B cell (primary cell): Measurements from ENCODE around the gene BLOC1S3. TPM values are rescaled to one million over a fixed set of nuclear protein-coding genes. Genes with fewer than 3 reads are reported as not detected.

Source experiments
- ATAC-seq: fragments of 200-7000 bp; cut with Tn5 transposase; one replicate; pipeline ENCODE4 v1.10.0; 2021; ENCODE audit warnings: low read depth, mild to moderate bottlenecking, moderate number of reproducible peaks, moderate library complexity
- CTCF ChIA-PET: fragments of 350-600 bp; sonication (Branson Sonifier 250); formaldehyde crosslinking; loops from one replicate; lab custom pipeline; 2021; ENCODE audit warnings: antibody characterized with exemption, inconsistent platforms; lab: Charles Lee
- POLR2A ChIA-PET: fragments of 350-600 bp; sonication (Branson Sonifier 250); formaldehyde crosslinking; loops from one replicate; lab custom pipeline; 2021; ENCODE audit warnings: antibody characterized with exemption; lab: Charles Lee
- DNase-seq: peaks from one replicate; pipeline ENCODE4 v3.0.0; 2013
- H2AFZ ChIP-seq: 2 replicates; pipeline ENCODE4 v1.6.1; 2012; ENCODE audit warnings: mild to moderate bottlenecking, low read depth, low read length; ENCODE audit not compliant: insufficient read depth, poor library complexity, severe bottlenecking
- H3K27ac ChIP-seq, 2 donors: 1 replicate in 1 of 2; 2 replicates in 1 of 2; pipeline ENCODE4 v1.5.1; 2012 to 2013; ENCODE audit warnings: low read length in 2 of 2, mild to moderate bottlenecking in 2 of 2, moderate library complexity in 1 of 2
- H3K27me3 ChIP-seq, 4 experiments: fragments of 200-600 bp in 1 of 4; sonication (generic) in 1 of 4; replicated peaks in 1 of 4; 1 replicate in 2 of 4; 2 replicates in 2 of 4; pipeline versions ENCODE4 v1.6.1 to v1.7.0; 2013 to 2016; ENCODE audit warnings: low read length in 3 of 4, mild to moderate bottlenecking in 2 of 4, mixed read lengths in 1 of 4, moderate library complexity in 1 of 4; ENCODE audit not compliant: insufficient read depth in 4 of 4, control insufficient read depth in 3 of 4; ENCODE audit errors: control extremely low read depth in 1 of 4
- H3K36me3 ChIP-seq, 2 experiments: replicated peaks in 1 of 2; 1 replicate in 1 of 2; 2 replicates in 1 of 2; pipeline versions ENCODE4 v1.6.1 to v1.7.1; 2013; ENCODE audit warnings: low read length in 1 of 2; ENCODE audit not compliant: insufficient read depth in 2 of 2, control insufficient read depth in 1 of 2; ENCODE audit errors: control extremely low read depth in 1 of 2, extremely low read depth in 1 of 2
- H3K4me1 ChIP-seq, 2 donors: fragments of 200-600 bp in 1 of 2; sonication (generic) in 1 of 2; 1 replicate in 1 of 2; 2 replicates in 1 of 2; pipeline versions ENCODE4 v1.5.1 to v1.6.1; 2013 to 2017; ENCODE audit warnings: low read length in 2 of 2; ENCODE audit not compliant: control insufficient read depth in 2 of 2, insufficient read depth in 2 of 2
- H3K4me2 ChIP-seq: replicated peaks from 2 replicates; pipeline ENCODE3; 2012; ENCODE audit warnings: mild to moderate bottlenecking, low read depth, low read length; ENCODE audit not compliant: poor library complexity, severe bottlenecking
- H3K4me3 ChIP-seq, 5 experiments: fragments of 200-600 bp in 1 of 5; sonication (generic) in 1 of 5; 1 replicate in 3 of 5; 2 replicates in 2 of 5; pipeline versions ENCODE4 v1.5.1 to v1.7.0; 2011 to 2016; ENCODE audit warnings: low read length in 4 of 5, mild to moderate bottlenecking in 4 of 5, low read depth in 2 of 5, control low read depth in 1 of 5, moderate library complexity in 1 of 5; ENCODE audit not compliant: insufficient read depth in 1 of 5; ENCODE audit errors: control extremely low read depth in 1 of 5, extremely low read depth in 1 of 5
- H3K79me2 ChIP-seq: fragments of 200-600 bp; sonication (generic); one replicate; pipeline ENCODE4 v1.6.0; 2016; ENCODE audit warnings: low read length; ENCODE audit not compliant: control insufficient read depth, insufficient read depth
- H3K9ac ChIP-seq: fragments of 200-600 bp; sonication (generic); 2 replicates; pipeline ENCODE4 v1.6.1; 2017; ENCODE audit warnings: mild to moderate bottlenecking, low read length, moderate library complexity
- H3K9me3 ChIP-seq, 3 donors: one replicate each; pipeline versions ENCODE4 v1.6.1 to v1.7.1; 2013; ENCODE audit warnings: low read length in 2 of 3; ENCODE audit not compliant: control insufficient read depth in 2 of 3, insufficient read depth in 1 of 3; ENCODE audit errors: control extremely low read depth in 1 of 3
- H4K20me1 ChIP-seq: 2 replicates; pipeline ENCODE4 v1.6.0; 2012; ENCODE audit warnings: mild to moderate bottlenecking, low read length; ENCODE audit not compliant: insufficient read depth, control insufficient read depth, poor library complexity, severe bottlenecking
- H3K27ac Mint-ChIP-seq: one replicate; pipeline ENCODE4 v1.8.0; 2021; ENCODE audit warnings: mixed read lengths
- H3K27me3 Mint-ChIP-seq: one replicate; pipeline ENCODE4 v1.8.0; 2021; ENCODE audit warnings: mixed read lengths
- H3K4me1 Mint-ChIP-seq: one replicate; pipeline ENCODE4 v1.8.0; 2021; ENCODE audit warnings: mixed read lengths
- H3K4me3 Mint-ChIP-seq: one replicate; pipeline ENCODE4 v1.8.0; 2021; ENCODE audit warnings: mixed read lengths
- H3K9me3 Mint-ChIP-seq: one replicate; pipeline ENCODE4 v1.8.0; 2022; ENCODE audit warnings: mixed read lengths; ENCODE audit not compliant: insufficient read depth
- CTCF ChIP-seq: fragments of 200-600 bp; IDR thresholded peaks from one replicate; pipeline ENCODE4 v1.8.0; 2022; ENCODE audit warnings: antibody characterized with exemption, mild to moderate bottlenecking
- EZH2 ChIP-seq: IDR thresholded peaks from 2 replicates; pipeline ENCODE4 v1.6.1; 2012; ENCODE audit warnings: borderline replicate concordance, low read depth, mild to moderate bottlenecking, moderate library complexity, low read length; ENCODE audit not compliant: insufficient read depth, poor library complexity, severe bottlenecking
- WGBS: methylation state at CpG from one replicate; pipeline ENCODE4 v1.1.5; 2013; ENCODE audit warnings: missing lambda C conversion rate; ENCODE audit not compliant: insufficient coverage; 5-methylcytosine and 5-hydroxymethylcytosine counted together
- intact Hi-C: fragments of 100-400 bp; cut with micrococcal nuclease; formaldehyde crosslinking; loops from one replicate; pipeline ENCODE4 v1.10.0; 2022
- polyA plus RNA-seq: library from polyadenylated mRNA; depleted of rRNA; stranded (reverse); fragments of >200 nt; gene quantifications from 2 replicates; pipeline ENCODE4 v1.2.3, GENCODE V29; 2012
- total RNA-seq, 2 donors: library from RNA; stranded (reverse); fragments of 120-200 nt in 1 of 2; gene quantifications; 1 replicate in 1 of 2; 2 replicates in 1 of 2; pipeline versions ENCODE4 v1.2.3 to v1.2.4, GENCODE V29; 2013 to 2022

BLOC1S3 gene
- total and polyA plus RNA-seq, 2 donors (not counting 1 experiment from before 2014, with no cell fraction given): 7.2 to 21.1 TPM

GRCh38 chr19:45140533-45140932, 38.1 kb upstream of the BLOC1S3 start:
- no peak overlapping the region for H3K27ac ChIP-seq
- Mint-ChIP-seq H3K27ac (no peak overlapping the region), H3K27me3 (no peaks in the 10 kb centered on the region), H3K4me1 (peaks cover 26% of the 10 kb centered on the region), H3K9me3 (no peaks in the 10 kb centered on the region), H3K4me3 (no peak overlapping the region)
- no peak overlapping the region for H3K4me2 ChIP-seq
- no peak for DNase-seq
- no peaks in the 10 kb centered on the region for H3K9me3 ChIP-seq
- POLR2A ChIA-PET: no interaction called here
- H4K20me1 ChIP-seq: peaks cover 13% of the 10 kb centered on the region
- peaks cover 22 to 29% of the 10 kb centered on the region in 2 donors for H3K4me1 ChIP-seq
- ATAC-seq: no peak
- peaks cover 0 to 15% of the 10 kb centered on the region in 2 experiments for H3K36me3 ChIP-seq
- CTCF ChIA-PET: no interaction called here
- H3K27me3 ChIP-seq: no peaks in the 10 kb centered on the region
- WGBS: 97% methylated on average over 11 of the region's 11 CpGs
- no peak overlapping the region for H2AFZ ChIP-seq
- H3K9ac ChIP-seq: no peak overlapping the region
- TF ChIP-seq CTCF (no peak), EZH2 (no peak)
- H3K79me2 ChIP-seq: peaks cover 38% of the 10 kb centered on the region
- intact Hi-C loops: no loop called here
- H3K4me3 ChIP-seq: no peak overlapping the region

- ChIA-PET POLR2A (no interaction called here), CTCF (interaction anchor here (1.2 kb wide), 1 partner anchor 9 kb away, joined by 3 read pairs; no protein-coding TSS in a partner anchor)
- DNase-seq (no peak), ATAC-seq (no peak)
- 96% methylated on average over 22 of the region's 28 CpGs for WGBS
- peaks cover 30% of the 10 kb centered on the region for H3K79me2 ChIP-seq
- H3K27me3 ChIP-seq: no peaks in the 10 kb centered on the region
- no peak overlapping the region for H3K4me3 Mint-ChIP-seq
- H4K20me1 ChIP-seq: peaks cover 7% of the 10 kb centered on the region
- H3K27ac Mint-ChIP-seq: no peak overlapping the region
- H3K27ac ChIP-seq: no peak overlapping the region
- H3K9ac ChIP-seq: no peak overlapping the region
- H3K4me3 ChIP-seq: no peak overlapping the region
- H3K4me1 ChIP-seq: peaks cover 14 to 20% of the 10 kb centered on the region in 2 donors
- H3K9me3 ChIP-seq: no peaks in the 10 kb centered on the region
- intact Hi-C loops: no loop called here
- H3K9me3 Mint-ChIP-seq: no peaks in the 10 kb centered on the region
- no peak overlapping the region for H2AFZ ChIP-seq
- no peak overlapping the region for H3K4me2 ChIP-seq
- H3K4me1 Mint-ChIP-seq: peaks cover 19% of the 10 kb centered on the region
- H3K27me3 Mint-ChIP-seq: no peaks in the 10 kb centered on the region
- TF ChIP-seq CTCF: no peak
- no peak for TF ChIP-seq EZH2
- peaks cover 0 to 15% of the 10 kb centered on the region in 2 experiments for H3K36me3 ChIP-seq
These were observed 37.2 kb upstream of the BLOC1S3 start for GRCh38 chr19:45141203-45141900.
